Measurements from ENCODE around the gene NPAS3. TPM values are rescaled to one million over a fixed set of nuclear protein-coding genes. Genes with fewer than 3 reads are reported as not detected.

NPAS3 gene
- total RNA-seq, 4 donors from 2014 or later = 0.19 to 2.1 (median 1.7) TPM; not detected in 1

DNA sequence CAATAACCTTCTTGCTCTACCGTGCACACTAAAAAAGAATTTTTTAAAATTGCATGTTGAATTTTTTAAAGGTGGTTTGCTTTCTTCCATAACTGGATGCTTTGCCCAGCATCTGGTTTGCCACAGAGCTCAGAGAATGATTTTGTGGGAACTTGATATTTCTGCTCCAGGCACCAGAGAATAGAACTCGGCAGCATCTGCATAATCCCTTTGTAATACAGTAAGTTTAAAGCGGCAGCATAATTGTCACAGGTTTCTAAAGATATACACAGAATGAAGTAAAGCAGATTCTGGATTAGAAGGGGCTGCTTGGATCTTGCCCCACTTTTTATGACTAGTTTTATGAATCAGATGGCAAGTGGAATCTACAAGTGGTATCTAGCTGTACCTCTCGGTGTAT lies 352.0 kb downstream of the NPAS3 start:
- Histone ChIP-seq H3K27me3 (no peaks in the 10 kb centered on the region), H3K27ac (no peak overlapping the region), H3K9me3 (no peaks in the 10 kb centered on the region), H3K4me1 (no peaks in the 10 kb centered on the region), H3K36me3 (no peaks in the 10 kb centered on the region), H3K4me3 (no peak overlapping the region)
- TF ChIP-seq POLR2A (IDR thresholded peaks at IDR 0.05) = no peak
- TF ChIP-seq, protein P1, sequence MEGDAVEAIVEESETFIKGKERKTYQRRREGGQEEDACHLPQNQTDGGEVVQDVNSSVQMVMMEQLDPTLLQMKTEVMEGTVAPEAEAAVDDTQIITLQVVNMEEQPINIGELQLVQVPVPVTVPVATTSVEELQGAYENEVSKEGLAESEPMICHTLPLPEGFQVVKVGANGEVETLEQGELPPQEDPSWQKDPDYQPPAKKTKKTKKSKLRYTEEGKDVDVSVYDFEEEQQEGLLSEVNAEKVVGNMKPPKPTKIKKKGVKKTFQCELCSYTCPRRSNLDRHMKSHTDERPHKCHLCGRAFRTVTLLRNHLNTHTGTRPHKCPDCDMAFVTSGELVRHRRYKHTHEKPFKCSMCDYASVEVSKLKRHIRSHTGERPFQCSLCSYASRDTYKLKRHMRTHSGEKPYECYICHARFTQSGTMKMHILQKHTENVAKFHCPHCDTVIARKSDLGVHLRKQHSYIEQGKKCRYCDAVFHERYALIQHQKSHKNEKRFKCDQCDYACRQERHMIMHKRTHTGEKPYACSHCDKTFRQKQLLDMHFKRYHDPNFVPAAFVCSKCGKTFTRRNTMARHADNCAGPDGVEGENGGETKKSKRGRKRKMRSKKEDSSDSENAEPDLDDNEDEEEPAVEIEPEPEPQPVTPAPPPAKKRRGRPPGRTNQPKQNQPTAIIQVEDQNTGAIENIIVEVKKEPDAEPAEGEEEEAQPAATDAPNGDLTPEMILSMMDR (IDR thresholded peaks at IDR 0.05) = no peak
- no peak for DNase-seq

GRCh38 chr14:33291529-33292104 lies 352.9 kb downstream of the NPAS3 start:
- Histone ChIP-seq H3K4me3 (no peak overlapping the region), H3K27me3 (no peaks in the 10 kb centered on the region), H3K36me3 (no peaks in the 10 kb centered on the region), H3K9me3 (no peaks in the 10 kb centered on the region), H3K4me1 (no peaks in the 10 kb centered on the region), H3K27ac (no peak overlapping the region)
- no peak for DNase-seq
- TF ChIP-seq, protein P1 (IDR thresholded peaks at IDR 0.05) = no peak
- TF ChIP-seq POLR2A (IDR thresholded peaks at IDR 0.05) = no peak

DNA sequence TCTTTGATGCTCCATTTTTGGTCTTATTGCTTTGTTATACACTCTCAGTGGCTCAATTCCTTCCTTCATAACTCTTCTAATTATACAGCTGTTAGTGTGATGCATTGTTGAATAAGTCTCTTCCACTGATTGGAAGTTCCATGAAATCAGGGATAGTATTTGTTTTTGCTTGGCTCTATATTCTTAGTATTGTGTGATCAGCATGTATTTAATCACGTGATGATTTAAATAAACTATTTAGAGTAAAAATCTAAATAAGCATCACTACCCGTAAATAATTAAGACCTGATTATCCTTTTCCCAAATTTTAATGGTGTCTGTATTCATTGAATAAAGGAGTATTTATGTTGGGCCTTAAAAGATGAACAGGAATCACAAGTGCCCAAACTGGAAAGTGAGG lies 355.7 kb downstream of the NPAS3 start:
- no peak overlapping the region for H3K4me3 ChIP-seq
- H3K27ac ChIP-seq = no peak overlapping the region
- no peaks in the 10 kb centered on the region for H3K9me3 ChIP-seq
- no peaks in the 10 kb centered on the region for H3K36me3 ChIP-seq
- no peaks in the 10 kb centered on the region for H3K27me3 ChIP-seq
- H3K4me1 ChIP-seq = no peaks in the 10 kb centered on the region
- no peak for TF ChIP-seq POLR2A (IDR thresholded peaks at IDR 0.05)
- TF ChIP-seq, protein P1 (IDR thresholded peaks at IDR 0.05) = no peak
- no peak for DNase-seq

DNA sequence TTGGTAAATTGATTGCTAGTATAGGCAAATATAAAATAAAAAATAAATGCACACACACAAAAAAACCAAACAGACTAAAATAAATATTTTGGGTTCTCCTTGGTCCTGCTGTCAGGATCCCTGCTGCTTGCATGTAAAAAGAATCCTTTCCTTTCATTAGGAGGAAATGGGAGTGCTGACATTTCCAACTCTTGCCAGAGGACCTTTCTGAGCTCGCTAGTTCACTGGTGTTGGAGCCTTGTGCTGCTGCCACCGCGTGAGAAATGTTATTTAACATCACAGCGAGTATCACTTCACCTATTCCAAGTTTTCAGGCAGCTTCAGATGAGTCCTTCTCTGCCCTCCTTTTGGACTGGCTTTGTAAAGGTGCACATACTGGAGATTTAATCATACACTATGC lies 358.9 kb downstream of the NPAS3 start:
- no peaks in the 10 kb centered on the region for H3K36me3 ChIP-seq
- no peak for TF ChIP-seq POLR2A (IDR thresholded peaks at IDR 0.05)
- TF ChIP-seq, protein P1 (IDR thresholded peaks at IDR 0.05) = no peak
- no peak overlapping the region for H3K27ac ChIP-seq
- no peaks in the 10 kb centered on the region for H3K9me3 ChIP-seq
- H3K4me1 ChIP-seq = no peaks in the 10 kb centered on the region
- H3K27me3 ChIP-seq = no peaks in the 10 kb centered on the region
- H3K4me3 ChIP-seq = no peak overlapping the region
- DNase-seq = no peak

- TF ChIP-seq, protein P1 (IDR thresholded peaks at IDR 0.05) = no peak
- TF ChIP-seq POLR2A (IDR thresholded peaks at IDR 0.05) = no peak
- H3K4me3 ChIP-seq = no peak overlapping the region
- DNase-seq = no peak
These were observed 369.1 kb downstream of the NPAS3 start for GRCh38 chr14:33307691-33308251.

More at GRCh38 chr14:33307691-33308251, 369.1 kb downstream of the NPAS3 start:
- H3K9me3 ChIP-seq = no peaks in the 10 kb centered on the region
- no peaks in the 10 kb centered on the region for H3K27me3 ChIP-seq
- H3K36me3 ChIP-seq = no peaks in the 10 kb centered on the region
- no peaks in the 10 kb centered on the region for H3K4me1 ChIP-seq
- no peak overlapping the region for H3K27ac ChIP-seq
